Psoas muscle (tissue), 8 donors: ENCODE data around the gene COX6A2. TPM values are rescaled to one million over a fixed set of nuclear protein-coding genes. Genes with fewer than 3 reads are reported as not detected.
A peak's percentile ranks its signal among the peaks of the same experiment; 100 is the strongest.

Source experiments
- ATAC-seq, 4 donors: fragments of 200-7000 bp; cut with Tn5 transposase; one replicate each; pipeline ENCODE4 v1.9.1; 2020; ENCODE audit warnings: moderate library complexity in 3 of 4, mild to moderate bottlenecking in 2 of 4
- DNase-seq, 2 donors: peaks; one replicate each; pipeline ENCODE4 v3.0.0-alpha.2; 2020
- H3K27ac ChIP-seq: fragments of 200-600 bp; one replicate; pipeline ENCODE4 v1.8.0; 2022
- H3K27me3 ChIP-seq, 3 donors: fragments of 200-600 bp in 1 of 3; one replicate each; pipeline versions ENCODE4 v1.6.1 to v1.8.0; 2013 to 2022; ENCODE audit warnings: low read length in 2 of 3, mild to moderate bottlenecking in 2 of 3, moderate library complexity in 1 of 3; ENCODE audit not compliant: insufficient read depth in 3 of 3
- H3K36me3 ChIP-seq, 2 donors: fragments of 200-600 bp in 1 of 2; one replicate each; pipeline versions ENCODE4 v1.6.1 to v1.8.0; 2013 to 2022; ENCODE audit warnings: low read depth in 1 of 2, mild to moderate bottlenecking in 1 of 2, moderate library complexity in 1 of 2; ENCODE audit not compliant: insufficient read depth in 1 of 2
- H3K4me1 ChIP-seq: fragments of 200-600 bp; one replicate; pipeline ENCODE4 v1.8.0; 2022
- H3K4me3 ChIP-seq: fragments of 200-600 bp; one replicate; pipeline ENCODE4 v1.8.0; 2022; ENCODE audit warnings: mild to moderate bottlenecking
- H3K9me3 ChIP-seq: fragments of 200-600 bp; one replicate; pipeline ENCODE4 v1.8.0; 2022
- WGBS, 3 donors: extraction: QIAGEN DNeasy Blood & Tissue Kit; methylation state at CpG; one replicate each; pipeline versions ENCODE4 v1.1.6 to v1.1.7; 2013; 5-methylcytosine and 5-hydroxymethylcytosine counted together
- intact Hi-C, 2 donors: fragments of 100-400 bp; cut with DNase I; formaldehyde crosslinking; loops; one replicate each; pipeline versions ENCODE4 v1.11.0 to v1.14.2; 2022
- polyA plus RNA-seq, 3 donors: library from polyadenylated mRNA; stranded (reverse); fragments of 200-250 nt; gene quantifications; one replicate each; pipeline ENCODE4 v1.2.3, GENCODE V29; 2013
- total RNA-seq, 4 donors: library from RNA; stranded (reverse); fragmentation: NEBNext Ultra II Directional in 2 of 4; extraction: Animal tissue kit (Norgen Biotek cat#: 25700) in 2 of 4; gene quantifications; one replicate each; pipeline versions ENCODE4 v1.2.1 to v1.2.4, GENCODE V29; 2021 to 2023
- TF ChIP-seq, protein P1 (sequence below): fragments of 200-600 bp; IDR thresholded peaks from one replicate; pipeline ENCODE4 v1.8.0; 2022; ENCODE audit warnings: antibody characterized with exemption
- donor health status: healthy with polysubstance abuse.
- donor health status: DM: no; HTN: no; CAD: no; lungs with moderate emphysema.
- donor health status: Bipolar disorder and iron deficiency.
- donor health status: healthy.
- donor health status: DM: yes; HTN: yes; CAD: no.
- donor health status: DM: no; HTN: no; CAD: no.
- donor health status: DM: no; HTN: no; CAD: no.
- donor health status: DM: yes; HTN: yes; CAD: no.

COX6A2 gene
- total and polyA plus RNA-seq, 7 donors = 1,027 to 3,792 (median 1,232) TPM

DNA sequence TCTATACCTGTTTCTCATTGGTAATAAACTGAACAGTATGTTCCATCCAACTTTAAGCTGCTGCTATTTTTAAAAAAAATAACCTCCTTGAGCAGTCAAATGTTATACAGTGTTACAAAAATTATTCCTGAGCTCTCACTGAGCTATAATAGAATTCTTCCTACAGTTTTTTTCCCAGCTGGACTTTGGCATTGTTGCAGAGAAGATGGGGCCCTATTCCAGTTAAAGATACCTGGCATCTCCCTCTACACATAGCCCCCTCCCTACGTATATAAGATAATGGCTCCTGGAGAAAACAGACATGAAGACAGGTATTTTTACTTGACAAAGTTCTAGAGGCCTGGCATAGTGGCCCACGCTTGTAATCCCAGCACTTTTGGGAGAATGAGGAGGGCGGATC is 1.6 kb upstream of the COX6A2 start:
- Histone ChIP-seq H3K27ac (peak overlapping the region; percentile 99), H3K4me3 (no peak overlapping the region)

DNA sequence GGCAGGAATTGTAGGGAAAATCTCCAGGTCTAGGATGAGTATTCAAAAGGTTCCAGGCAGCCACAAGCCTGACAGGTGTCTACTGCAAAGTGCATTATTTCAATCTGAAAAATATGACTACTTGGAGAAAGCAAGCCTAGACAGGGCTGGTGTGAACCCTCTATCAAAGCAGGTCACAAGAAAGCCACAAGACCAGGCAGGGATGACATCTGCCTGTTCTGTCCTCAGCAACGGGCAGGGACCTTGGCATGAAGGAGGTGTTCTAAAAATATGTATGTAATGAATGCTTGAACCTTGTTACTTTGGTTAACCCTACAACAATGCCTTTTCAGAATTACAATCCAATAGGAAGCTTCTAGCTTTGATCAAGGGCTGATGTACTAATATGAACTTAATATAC is 1.2 kb upstream of the COX6A2 start:
- TF ChIP-seq, protein P1, sequence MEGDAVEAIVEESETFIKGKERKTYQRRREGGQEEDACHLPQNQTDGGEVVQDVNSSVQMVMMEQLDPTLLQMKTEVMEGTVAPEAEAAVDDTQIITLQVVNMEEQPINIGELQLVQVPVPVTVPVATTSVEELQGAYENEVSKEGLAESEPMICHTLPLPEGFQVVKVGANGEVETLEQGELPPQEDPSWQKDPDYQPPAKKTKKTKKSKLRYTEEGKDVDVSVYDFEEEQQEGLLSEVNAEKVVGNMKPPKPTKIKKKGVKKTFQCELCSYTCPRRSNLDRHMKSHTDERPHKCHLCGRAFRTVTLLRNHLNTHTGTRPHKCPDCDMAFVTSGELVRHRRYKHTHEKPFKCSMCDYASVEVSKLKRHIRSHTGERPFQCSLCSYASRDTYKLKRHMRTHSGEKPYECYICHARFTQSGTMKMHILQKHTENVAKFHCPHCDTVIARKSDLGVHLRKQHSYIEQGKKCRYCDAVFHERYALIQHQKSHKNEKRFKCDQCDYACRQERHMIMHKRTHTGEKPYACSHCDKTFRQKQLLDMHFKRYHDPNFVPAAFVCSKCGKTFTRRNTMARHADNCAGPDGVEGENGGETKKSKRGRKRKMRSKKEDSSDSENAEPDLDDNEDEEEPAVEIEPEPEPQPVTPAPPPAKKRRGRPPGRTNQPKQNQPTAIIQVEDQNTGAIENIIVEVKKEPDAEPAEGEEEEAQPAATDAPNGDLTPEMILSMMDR = no peak
- no peaks in the 10 kb centered on the region for H3K27me3 ChIP-seq
- peak overlapping the region; percentile 99 for H3K27ac ChIP-seq
- 0 to 2% (median 0%) methylated on average over 1 of the region's 1 CpG for WGBS, 3 donors
- H3K4me3 ChIP-seq = no peak overlapping the region
- no peak for DNase-seq
- intact Hi-C loops = no loop called here
- H3K9me3 ChIP-seq = no peaks in the 10 kb centered on the region
- peaks cover 0 to 13% of the 10 kb centered on the region in 2 donors for H3K36me3 ChIP-seq
- H3K4me1 ChIP-seq = peaks cover 42% of the 10 kb centered on the region
- peak; percentile 56 to 82 (median 78) for ATAC-seq

More for the DNA sequence above, 1.6 kb upstream of the COX6A2 start:
- DNase-seq (no peak), ATAC-seq (no peak)
- Histone ChIP-seq H3K9me3 (no peaks in the 10 kb centered on the region), H3K27me3 (no peaks in the 10 kb centered on the region), H3K36me3 (peaks cover 0 to 13% of the 10 kb centered on the region in 2 donors), H3K4me1 (peaks cover 42% of the 10 kb centered on the region)
- WGBS, 3 donors = 27 to 74% (median 40%) methylated on average over 3 of the region's 3 CpGs
- TF ChIP-seq, protein P1 = no peak
- intact Hi-C loops = no loop called here

DNA sequence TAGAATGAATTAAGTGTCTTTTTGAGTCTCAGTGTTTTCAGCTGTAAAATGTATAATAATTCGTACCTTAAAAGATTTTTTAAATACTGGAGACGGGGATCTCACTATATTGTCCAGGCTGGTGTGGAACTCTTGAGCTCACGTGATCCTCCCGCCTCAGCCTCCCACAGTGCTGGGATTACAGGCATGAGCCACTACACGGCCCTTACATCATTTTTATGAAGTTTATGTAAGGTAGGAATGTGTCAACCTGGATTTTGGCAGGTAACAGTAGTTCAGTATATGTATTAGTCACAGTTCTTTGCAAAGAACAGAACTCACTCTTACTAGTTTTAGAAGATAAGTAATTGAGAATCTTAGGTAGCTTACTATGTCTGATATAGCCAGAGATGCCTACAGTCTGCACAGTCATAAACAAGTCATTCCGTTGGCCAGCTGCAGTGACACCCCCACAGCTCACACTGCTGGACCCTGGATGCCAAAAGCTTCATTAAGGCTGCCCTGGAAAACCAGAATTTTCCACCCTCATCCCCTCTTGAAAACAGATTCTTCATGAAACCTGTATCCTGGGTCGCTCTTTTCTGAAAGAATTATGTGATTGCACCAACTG is 583 bp upstream of the COX6A2 start:
- H3K27ac ChIP-seq = peak overlapping the region; percentile 99
- ATAC-seq (peak; percentile 41 to 67 (median 57)), DNase-seq (no peak)
- WGBS, 3 donors = 23 to 35% (median 28%) methylated on average over 7 of the region's 7 CpGs
- TF ChIP-seq, protein P1 = no peak
- H3K27me3 ChIP-seq = no peaks in the 10 kb centered on the region
- H3K9me3 ChIP-seq = no peaks in the 10 kb centered on the region
- peak overlapping the region; percentile 75 for H3K4me3 ChIP-seq
- H3K4me1 ChIP-seq = peaks cover 42% of the 10 kb centered on the region
- peaks cover 0 to 13% of the 10 kb centered on the region in 2 donors for H3K36me3 ChIP-seq
- intact Hi-C loops = no loop called here

DNA sequence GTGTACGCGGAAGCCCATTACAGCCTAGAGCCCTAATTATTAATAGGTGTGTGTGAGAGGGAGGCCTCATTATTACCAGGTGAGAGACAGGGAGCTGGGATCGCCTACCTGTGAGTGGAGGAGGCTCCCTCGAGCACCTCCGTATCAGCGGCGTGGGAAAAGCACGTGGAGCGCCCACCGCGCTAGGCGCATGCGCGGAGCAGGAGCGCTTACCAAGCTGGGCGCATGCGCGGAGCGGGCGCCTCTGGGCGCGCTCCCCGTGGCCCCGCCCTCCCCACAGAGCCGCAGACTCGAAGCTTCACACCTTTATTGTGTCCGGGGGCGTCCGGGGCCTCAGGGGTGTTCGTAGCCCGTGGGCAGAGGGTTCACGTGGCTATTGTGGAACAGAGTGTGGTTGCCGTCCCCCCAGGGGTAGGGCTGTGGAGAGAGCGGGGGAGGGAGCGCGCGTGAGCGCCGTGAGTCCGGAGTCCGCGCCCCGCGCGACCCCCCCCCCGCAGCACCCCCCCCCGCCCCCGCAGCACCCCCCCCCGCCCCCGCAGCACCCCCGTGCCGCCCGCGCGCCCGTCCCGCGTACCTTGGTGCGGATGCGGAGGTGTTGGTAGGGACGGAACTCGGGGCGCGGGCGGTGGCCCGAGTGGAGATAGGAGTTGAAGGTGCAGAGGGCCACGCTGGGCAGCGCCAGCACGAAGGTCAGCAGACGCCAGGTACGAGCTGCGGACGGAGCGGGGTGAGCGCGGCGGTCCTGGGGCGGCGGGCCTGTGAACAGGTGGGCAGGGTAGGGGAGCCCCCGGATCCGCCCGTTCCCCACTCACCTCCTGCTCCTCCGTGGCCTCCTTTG is 500 bp downstream of the COX6A2 start:
- H3K27me3 ChIP-seq = no peaks in the 10 kb centered on the region
- intact Hi-C loops = no loop called here
- peak overlapping the region; percentile 75 for H3K4me3 ChIP-seq
- TF ChIP-seq, protein P1 = no peak
- WGBS, 3 donors = 6 to 16% (median 8%) methylated on average over 41 to 76 of the region's 83 CpGs
- peaks cover 42% of the 10 kb centered on the region for H3K4me1 ChIP-seq
- H3K9me3 ChIP-seq = no peaks in the 10 kb centered on the region
- H3K27ac ChIP-seq = peak overlapping the region; percentile 99
- H3K36me3 ChIP-seq = peaks cover 0 to 13% of the 10 kb centered on the region in 2 donors
- peak; percentile 44 to 51 (median 48) for ATAC-seq
- DNase-seq = peak; percentile 80 to 90
